NT2/D1 (cell line): ENCODE data around the gene AKR7A2.

Experiments
- SUZ12 ChIP-seq: IDR thresholded peaks from 2 replicates; pipeline ENCODE4 v1.6.1; 2011; ENCODE audit not compliant: insufficient read length, insufficient read depth; ENCODE audit errors: extremely low read depth
- YY1 ChIP-seq: IDR thresholded peaks from 2 replicates; pipeline ENCODE4 v1.6.1; 2011; ENCODE audit not compliant: insufficient read length, insufficient read depth
- ZNF274 ChIP-seq: IDR thresholded peaks from 2 replicates; pipeline ENCODE4 v1.6.1; 2011; ENCODE audit warnings: mild to moderate bottlenecking, low read depth, low read length

- TF ChIP-seq ZNF274, result no peak
- no peak for TF ChIP-seq YY1
- no peak for TF ChIP-seq SUZ12
These were observed 24.6 kb upstream of the AKR7A2 start for GRCh38 chr1:19336543-19336942.
